ENCODE data around the gene PTPRR. TPM values are rescaled to one million over a fixed set of nuclear protein-coding genes. Genes with fewer than 3 reads are reported as not detected.

PTPRR gene
- polyA plus RNA-seq, 1 donor: 3.0 TPM

- no CpG with 5 or more reads among the region's 1 CpG for WGBS (ENCODE audit: insufficient coverage, low lambda C conversion rate)
- Histone ChIP-seq H3K27ac (ENCODE audit: low read length) (no peak overlapping the region), H3K36me3 (ENCODE audit: control insufficient read depth, insufficient read depth, low read length) (no peaks in the 10 kb centered on the region), H3K27me3 (ENCODE audit: control insufficient read depth, insufficient read depth, low read length) (no peaks in the 10 kb centered on the region), H3K9me3 (ENCODE audit: control insufficient read depth, low read depth, low read length) (no peaks in the 10 kb centered on the region), H3K4me3 (ENCODE audit: low read length) (no peak overlapping the region), H3K4me1 (ENCODE audit: control insufficient read depth, insufficient read depth, low read length) (no peaks in the 10 kb centered on the region)
- no peak for DNase-seq
Observed at GRCh38 chr12:70638639-70639360, 281.7 kb downstream of the PTPRR start.

DNA sequence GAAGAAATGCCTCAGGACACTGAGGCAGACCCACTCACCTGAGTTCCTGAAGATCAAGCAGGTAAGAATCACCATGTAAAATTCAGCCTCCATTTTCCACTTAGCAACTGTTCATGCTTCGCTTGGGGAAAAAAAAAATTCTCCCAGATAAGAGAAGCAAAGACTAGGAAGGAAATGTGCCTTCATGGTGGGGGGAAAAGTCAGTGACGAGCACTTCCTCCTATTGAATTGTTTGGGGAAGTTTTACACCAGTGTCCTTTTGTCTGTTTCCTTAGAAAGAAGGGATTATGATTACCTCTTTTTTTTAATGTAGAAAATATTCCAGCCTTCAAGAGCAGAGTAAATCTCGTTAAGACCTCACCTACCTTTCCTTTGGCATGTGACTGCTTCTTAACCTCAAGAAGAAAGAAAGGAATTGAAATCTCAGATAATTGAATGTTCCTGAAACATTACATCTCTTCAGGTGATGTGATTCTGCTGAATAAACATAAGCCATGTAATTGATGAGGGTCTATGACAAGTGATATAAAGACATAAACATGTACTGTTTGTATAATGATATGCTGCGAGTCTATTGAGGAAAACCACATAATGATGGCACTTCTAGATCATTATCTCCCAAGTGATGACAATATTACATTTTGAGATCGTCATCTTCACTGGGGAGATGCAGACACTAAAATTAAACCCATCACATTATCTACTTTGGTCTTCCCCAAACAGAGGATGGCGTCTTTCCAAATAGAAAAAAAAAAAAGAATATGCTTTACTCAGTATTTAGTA, 283.0 kb downstream of the PTPRR start, which contains the start of gene PTPRB:
Gene PTPRB (minus strand): TSS at position 127 of the 783 bp plus-strand sequence. CDS start 34 bp downstream, at position 93.
- DNase-seq: no peak
- Histone ChIP-seq H3K27ac (ENCODE audit: low read length) (no peak within 1 kb of the TSS), H3K4me1 (ENCODE audit: control insufficient read depth, insufficient read depth, low read length) (no peaks in the 10 kb centered on the region), H3K9me3 (ENCODE audit: control insufficient read depth, low read depth, low read length) (no peaks in the 10 kb centered on the region), H3K4me3 (ENCODE audit: low read length) (peak within 1 kb of the TSS; percentile 11), H3K27me3 (ENCODE audit: control insufficient read depth, insufficient read depth, low read length) (no peaks in the 10 kb centered on the region), H3K36me3 (ENCODE audit: control insufficient read depth, insufficient read depth, low read length) (no peaks in the 10 kb centered on the region)
- WGBS (ENCODE audit: insufficient coverage, low lambda C conversion rate): 100% methylated on average over 1 of the region's 6 CpGs

DNA sequence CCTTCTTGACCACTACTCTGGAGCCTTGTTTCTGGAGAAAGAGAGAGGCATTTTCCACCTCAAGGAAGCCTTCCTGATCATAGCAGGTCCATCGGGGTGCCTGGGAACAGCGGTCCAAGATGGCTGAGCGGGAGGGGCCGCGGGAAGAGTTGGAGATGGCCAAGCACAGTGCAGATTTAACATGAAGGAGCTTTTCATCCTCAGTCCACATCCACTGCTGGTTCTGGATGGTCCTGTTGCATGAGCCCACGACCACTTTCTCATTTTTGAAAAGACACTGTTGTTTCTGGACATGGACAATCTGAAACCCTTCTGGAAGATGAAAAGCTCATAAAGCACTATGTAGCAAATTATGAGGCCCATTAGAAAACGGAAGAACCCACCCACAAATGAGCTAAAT, 284.8 kb downstream of the PTPRR start:
- H3K4me1 ChIP-seq (ENCODE audit: control insufficient read depth, insufficient read depth, low read length): no peaks in the 10 kb centered on the region
- H3K9me3 ChIP-seq (ENCODE audit: control insufficient read depth, low read depth, low read length): no peaks in the 10 kb centered on the region
- no peak for DNase-seq
- H3K27ac ChIP-seq (ENCODE audit: low read length): no peak overlapping the region
- no CpG with 5 or more reads among the region's 7 CpGs for WGBS (ENCODE audit: insufficient coverage, low lambda C conversion rate)
- no peaks in the 10 kb centered on the region for H3K36me3 ChIP-seq (ENCODE audit: control insufficient read depth, insufficient read depth, low read length)
- H3K27me3 ChIP-seq (ENCODE audit: control insufficient read depth, insufficient read depth, low read length): no peaks in the 10 kb centered on the region
- no peak overlapping the region for H3K4me3 ChIP-seq (ENCODE audit: low read length)

- 100% methylated on average over 1 of the region's 3 CpGs for WGBS (ENCODE audit: insufficient coverage, low lambda C conversion rate)
- H3K4me1 ChIP-seq (ENCODE audit: control insufficient read depth, insufficient read depth, low read length): no peaks in the 10 kb centered on the region
- no peak overlapping the region for H3K27ac ChIP-seq (ENCODE audit: low read length)
- no peaks in the 10 kb centered on the region for H3K9me3 ChIP-seq (ENCODE audit: control insufficient read depth, low read depth, low read length)
- DNase-seq: no peak
- no peak overlapping the region for H3K4me3 ChIP-seq (ENCODE audit: low read length)
- no peaks in the 10 kb centered on the region for H3K36me3 ChIP-seq (ENCODE audit: control insufficient read depth, insufficient read depth, low read length)
- H3K27me3 ChIP-seq (ENCODE audit: control insufficient read depth, insufficient read depth, low read length): no peaks in the 10 kb centered on the region
Observed at GRCh38 chr12:70628701-70629480, 291.6 kb downstream of the PTPRR start.

DNA sequence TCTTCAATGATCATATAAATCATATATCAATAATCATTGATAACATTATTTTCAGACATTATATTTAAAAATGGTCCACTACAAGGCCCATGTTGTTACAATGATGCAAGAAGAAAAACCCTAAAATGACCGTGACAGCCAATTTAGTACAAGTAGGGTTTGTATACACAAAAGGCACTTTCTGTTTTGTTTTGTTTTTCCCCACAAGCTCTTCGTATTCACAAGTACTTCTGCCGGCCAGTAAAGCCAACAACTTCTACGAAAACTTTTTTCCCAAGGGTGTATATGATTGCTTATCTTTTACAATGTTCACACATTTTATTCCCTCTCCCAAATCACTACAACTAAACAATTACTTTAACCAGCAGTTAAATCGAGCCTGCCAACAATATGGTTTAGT, 292.9 kb downstream of the PTPRR start:
- Histone ChIP-seq H3K36me3 (ENCODE audit: control insufficient read depth, insufficient read depth, low read length) (no peaks in the 10 kb centered on the region), H3K9me3 (ENCODE audit: control insufficient read depth, low read depth, low read length) (no peaks in the 10 kb centered on the region), H3K4me3 (ENCODE audit: low read length) (no peak overlapping the region), H3K4me1 (ENCODE audit: control insufficient read depth, insufficient read depth, low read length) (no peaks in the 10 kb centered on the region), H3K27ac (ENCODE audit: low read length) (no peak overlapping the region), H3K27me3 (ENCODE audit: control insufficient read depth, insufficient read depth, low read length) (no peaks in the 10 kb centered on the region)
- no peak for DNase-seq
- WGBS (ENCODE audit: insufficient coverage, low lambda C conversion rate): 75% methylated on average over 4 of the region's 5 CpGs

DNA sequence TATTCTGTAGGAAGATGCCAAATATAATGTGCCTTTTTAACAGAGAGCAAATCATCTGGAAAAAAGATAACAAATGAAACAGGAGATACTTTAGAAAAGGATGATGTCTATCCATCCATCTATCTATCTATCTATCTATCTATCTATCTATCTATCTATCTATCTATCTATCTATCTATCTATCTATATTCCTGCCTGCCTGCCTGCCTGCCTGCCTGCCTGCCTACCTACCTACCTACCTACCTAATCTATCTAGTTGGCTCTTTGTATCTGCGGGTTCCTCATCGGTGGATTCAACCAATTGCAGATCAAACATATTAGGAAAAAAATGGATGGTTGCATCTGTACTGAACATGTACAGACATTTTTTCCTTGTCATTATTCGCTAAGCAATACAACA, 294.4 kb downstream of the PTPRR start:
- Histone ChIP-seq H3K36me3 (ENCODE audit: control insufficient read depth, insufficient read depth, low read length) (no peaks in the 10 kb centered on the region), H3K4me1 (ENCODE audit: control insufficient read depth, insufficient read depth, low read length) (no peaks in the 10 kb centered on the region), H3K9me3 (ENCODE audit: control insufficient read depth, low read depth, low read length) (no peaks in the 10 kb centered on the region), H3K27ac (ENCODE audit: low read length) (no peak overlapping the region), H3K27me3 (ENCODE audit: control insufficient read depth, insufficient read depth, low read length) (no peaks in the 10 kb centered on the region), H3K4me3 (ENCODE audit: low read length) (no peak overlapping the region)
- no peak for DNase-seq
- no CpG with 5 or more reads among the region's 3 CpGs for WGBS (ENCODE audit: insufficient coverage, low lambda C conversion rate)

GRCh38 chr12:70619471-70620152, 300.9 kb downstream of the PTPRR start:
- 80% methylated on average over 1 of the region's 5 CpGs for WGBS (ENCODE audit: insufficient coverage, low lambda C conversion rate)

DNA sequence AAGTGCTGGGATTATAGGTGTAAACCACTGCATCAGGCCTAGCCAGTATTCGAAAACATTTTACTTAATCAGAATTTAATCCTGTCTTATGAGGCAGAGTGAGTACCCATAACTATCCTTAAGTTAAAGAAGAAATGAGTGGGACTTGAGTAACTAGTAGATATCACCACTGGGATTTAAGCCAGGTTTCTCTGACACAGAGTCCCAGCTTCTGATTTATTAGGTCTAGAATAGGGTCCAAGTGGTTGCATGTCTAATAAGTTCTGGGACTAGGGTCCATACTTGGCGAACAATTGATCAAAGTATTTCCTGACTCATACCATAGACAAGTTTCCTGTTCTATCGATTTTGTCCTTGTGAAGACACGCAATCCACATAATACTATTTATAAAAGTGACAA, 302.2 kb downstream of the PTPRR start:
- H3K27me3 ChIP-seq (ENCODE audit: control insufficient read depth, insufficient read depth, low read length): peaks cover 2% of the 10 kb centered on the region
- 100% methylated on average over 1 of the region's 4 CpGs for WGBS (ENCODE audit: insufficient coverage, low lambda C conversion rate)
- no peak overlapping the region for H3K4me3 ChIP-seq (ENCODE audit: low read length)
- H3K27ac ChIP-seq (ENCODE audit: low read length): no peak overlapping the region
- DNase-seq: no peak
- H3K36me3 ChIP-seq (ENCODE audit: control insufficient read depth, insufficient read depth, low read length): no peaks in the 10 kb centered on the region
- H3K9me3 ChIP-seq (ENCODE audit: control insufficient read depth, low read depth, low read length): no peaks in the 10 kb centered on the region
- no peaks in the 10 kb centered on the region for H3K4me1 ChIP-seq (ENCODE audit: control insufficient read depth, insufficient read depth, low read length)

More at GRCh38 chr12:70619471-70620152, 300.9 kb downstream of the PTPRR start:
- Histone ChIP-seq H3K9me3 (ENCODE audit: control insufficient read depth, low read depth, low read length) (no peaks in the 10 kb centered on the region), H3K4me3 (ENCODE audit: low read length) (no peak overlapping the region), H3K36me3 (ENCODE audit: control insufficient read depth, insufficient read depth, low read length) (no peaks in the 10 kb centered on the region), H3K4me1 (ENCODE audit: control insufficient read depth, insufficient read depth, low read length) (no peaks in the 10 kb centered on the region), H3K27me3 (ENCODE audit: control insufficient read depth, insufficient read depth, low read length) (peaks cover 2% of the 10 kb centered on the region), H3K27ac (ENCODE audit: low read length) (no peak overlapping the region)
- no peak for DNase-seq

GRCh38 chr12:70617450-70617849, 303.1 kb downstream of the PTPRR start:
- Histone ChIP-seq H3K27ac (ENCODE audit: low read length) (no peak overlapping the region), H3K27me3 (ENCODE audit: control insufficient read depth, insufficient read depth, low read length) (peaks cover 2% of the 10 kb centered on the region), H3K36me3 (ENCODE audit: control insufficient read depth, insufficient read depth, low read length) (no peaks in the 10 kb centered on the region), H3K4me3 (ENCODE audit: low read length) (no peak overlapping the region), H3K9me3 (ENCODE audit: control insufficient read depth, low read depth, low read length) (no peaks in the 10 kb centered on the region), H3K4me1 (ENCODE audit: control insufficient read depth, insufficient read depth, low read length) (no peaks in the 10 kb centered on the region)
- no peak for DNase-seq
- 80% methylated on average over 1 of the region's 4 CpGs for WGBS (ENCODE audit: insufficient coverage, low lambda C conversion rate)
